Subcutaneous adipose tissue (tissue), 4 donors: ENCODE measurements around the gene TFDP1. TPM values are rescaled to one million over a fixed set of nuclear protein-coding genes. Genes with fewer than 3 reads are reported as not detected.

ENCODE experiments used
- CTCF ChIP-seq: fragments of 450-650 bp; IDR thresholded peaks from one replicate; pipeline ENCODE4 v1.5.1; 2016; ENCODE audit warnings: low read depth, mild to moderate bottlenecking, control low read depth, antibody characterized with exemption, moderate library complexity
- total RNA-seq, 4 donors: library from RNA; depleted of rRNA; stranded (reverse); fragments of >200 nt; gene quantifications; one replicate each; pipeline ENCODE4 v1.1.0, GENCODE V29; 2016

TFDP1 gene
- total RNA-seq, 4 donors from 2014 or later, result 26.2 to 59.5 (median 27.8) TPM

GRCh38 chr13:113588394-113589111 lies 4.0 kb downstream of the TFDP1 start:
- TF ChIP-seq CTCF, result no peak

GRCh38 chr13:113589251-113589960 lies 4.9 kb downstream of the TFDP1 start:
- no peak for TF ChIP-seq CTCF

- no peak for TF ChIP-seq CTCF
These were observed 5.4 kb downstream of the TFDP1 start for GRCh38 chr13:113589961-113590339.

- no peak for TF ChIP-seq CTCF
These were observed 7.2 kb downstream of the TFDP1 start for GRCh38 chr13:113591750-113592149.

GRCh38 chr13:113592571-113592970 lies 8.0 kb downstream of the TFDP1 start:
- no peak for TF ChIP-seq CTCF

- TF ChIP-seq CTCF, result no peak
These were observed 10.6 kb downstream of the TFDP1 start for GRCh38 chr13:113595131-113595530.

- TF ChIP-seq CTCF, result no peak
These were observed 12.0 kb downstream of the TFDP1 start for GRCh38 chr13:113596321-113597200.
